Activated T-cell treated with anti-CD3 and anti-CD28 coated beads for 1 hour (primary cell): Measurements from ENCODE around the gene TNFSF4.
"Not testable (repeated sequence)": the region's sequence is repeated elsewhere in the genome, so short reads cannot be mapped to it uniquely, and the experiment has no call there.

Source experiments
- DNase-seq: peaks from one replicate; pipeline ENCODE4 v3.0.0-alpha.2; 2020; ENCODE audit warnings: low read depth

Gene TNFSF4

DNA sequence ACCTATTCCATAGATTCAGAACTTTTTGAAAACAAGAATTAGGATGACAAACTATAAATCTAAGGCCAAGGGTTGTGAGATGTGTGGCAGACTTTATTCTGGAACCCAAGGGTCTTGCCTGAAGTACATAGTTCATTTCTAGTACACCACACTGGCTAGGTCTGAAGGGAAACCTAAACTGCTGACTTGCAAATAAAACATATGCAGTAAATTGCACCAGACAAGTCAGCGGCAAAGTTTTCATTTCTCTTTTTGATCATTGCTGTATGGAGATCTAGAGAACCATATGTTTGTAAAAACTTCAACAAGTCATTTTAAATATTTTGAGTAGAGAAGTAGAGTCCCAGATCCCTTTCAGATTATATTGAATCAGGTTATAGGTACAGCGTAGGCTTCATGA, 43.9 kb downstream of the TNFSF4 start:
- DNase-seq: no peak

- DNase-seq: no peak
These were observed 44.5 kb downstream of the TNFSF4 start for GRCh38 chr1:173162601-173163000.

DNA sequence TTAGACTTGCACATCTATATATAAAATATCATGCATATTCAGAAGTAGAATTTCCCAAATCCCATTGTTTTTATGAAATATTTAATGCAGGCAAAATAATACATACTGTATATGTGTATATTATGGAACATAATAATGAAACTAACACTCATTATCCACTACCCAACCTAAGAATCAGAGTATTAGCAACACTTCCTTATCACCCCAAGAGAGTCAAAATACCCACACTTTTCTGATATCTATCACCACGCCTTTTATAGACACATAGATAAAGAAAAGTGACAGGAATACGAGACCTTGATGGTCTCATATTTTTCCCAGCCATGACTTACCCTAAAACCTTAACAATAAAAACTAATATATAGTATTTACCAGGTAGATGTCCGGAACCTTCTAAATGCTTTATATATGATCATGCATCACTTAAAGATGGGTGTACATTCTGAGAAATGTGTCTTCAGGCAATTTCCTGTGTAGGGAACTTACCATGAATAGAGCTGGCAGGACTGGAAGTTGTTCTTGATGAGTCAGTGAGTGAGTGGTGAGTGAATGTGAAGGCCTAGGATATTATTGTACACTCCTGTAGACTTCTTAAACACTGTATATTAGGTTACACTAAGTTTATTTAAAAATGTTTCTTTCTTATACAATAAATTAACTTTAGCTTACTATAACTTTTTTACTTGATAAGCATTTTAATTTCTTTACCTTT, 45.5 kb downstream of the TNFSF4 start:
- no peak for DNase-seq

DNA sequence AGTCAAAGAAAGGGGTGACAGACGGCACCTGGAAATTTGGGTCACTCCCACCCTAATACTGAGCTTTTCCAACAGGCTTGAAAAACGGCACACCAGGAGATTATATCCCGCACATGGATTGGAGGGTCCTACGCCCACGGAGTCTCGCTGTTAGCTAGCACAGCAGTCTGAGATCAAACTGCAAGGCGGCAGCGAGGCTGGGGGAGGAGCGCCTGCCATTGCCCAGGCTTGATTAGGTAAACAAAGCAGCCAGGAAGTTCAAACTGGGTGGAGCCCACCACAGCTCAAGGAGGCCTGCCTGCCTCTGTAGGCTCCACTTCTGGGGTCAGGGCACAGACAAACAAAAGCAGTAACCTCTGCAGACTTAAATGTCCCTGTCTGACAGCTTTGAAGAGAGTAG, 53.2 kb downstream of the TNFSF4 start:
- not testable (repeated sequence) for DNase-seq

DNA sequence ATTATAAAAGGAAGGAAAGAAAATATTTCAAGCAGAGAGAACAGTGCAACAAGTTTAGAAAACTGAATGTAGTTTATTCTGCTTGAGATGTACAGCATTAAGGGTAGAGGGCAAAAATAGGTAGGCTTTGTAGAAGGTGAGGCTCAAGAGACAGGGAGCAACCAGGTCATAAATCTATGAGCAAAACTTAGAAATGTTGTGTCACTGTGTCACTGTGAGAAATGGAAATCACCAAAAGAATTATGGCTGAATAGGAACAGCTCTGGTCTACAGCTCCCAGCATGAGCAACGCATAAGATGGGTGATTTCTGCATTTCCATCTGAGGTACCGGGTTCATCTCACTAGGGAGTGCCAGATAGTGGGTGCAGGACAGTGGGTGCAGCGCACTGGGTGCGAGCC, 53.6 kb downstream of the TNFSF4 start:
- no peak for DNase-seq

- DNase-seq: no peak
These were observed 54.5 kb downstream of the TNFSF4 start for GRCh38 chr1:173152598-173152997.

DNA sequence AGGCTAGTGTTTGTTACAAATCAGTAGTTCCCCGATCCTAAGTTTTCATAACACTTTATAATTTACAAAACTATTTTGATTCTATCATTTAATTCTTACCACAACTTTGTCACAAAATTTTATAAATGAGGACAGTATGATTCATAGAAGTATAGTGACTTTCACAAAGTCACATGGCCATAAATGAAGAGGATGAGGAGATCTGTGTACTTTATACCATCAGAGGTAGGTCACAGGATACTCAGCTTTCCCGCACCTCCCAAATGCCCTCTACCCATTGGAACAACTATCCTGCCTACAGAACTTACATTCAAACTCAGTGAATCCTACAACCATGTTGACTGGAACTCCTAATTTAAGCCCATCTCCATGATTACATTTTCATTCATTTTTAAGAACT, 56.3 kb downstream of the TNFSF4 start:
- no peak for DNase-seq

DNA sequence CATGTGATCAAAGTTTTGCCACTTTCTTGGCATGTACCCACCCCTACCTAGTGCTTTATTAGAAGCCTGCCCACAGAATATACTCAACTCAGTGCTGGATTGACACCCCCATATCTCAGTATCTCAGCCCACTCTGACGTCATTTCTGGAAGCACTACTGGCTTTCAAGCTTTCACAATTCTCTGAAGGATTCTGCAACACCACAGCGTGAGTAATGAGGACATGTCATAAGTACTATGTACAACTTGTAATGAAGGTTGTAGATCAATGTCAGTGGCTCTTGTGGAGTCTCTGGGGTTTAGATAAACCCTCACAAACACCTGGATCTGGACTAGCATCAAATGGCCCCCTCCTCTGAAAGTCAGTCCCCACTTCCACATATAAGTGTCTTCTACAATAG, 57.2 kb downstream of the TNFSF4 start:
- no peak for DNase-seq

DNA sequence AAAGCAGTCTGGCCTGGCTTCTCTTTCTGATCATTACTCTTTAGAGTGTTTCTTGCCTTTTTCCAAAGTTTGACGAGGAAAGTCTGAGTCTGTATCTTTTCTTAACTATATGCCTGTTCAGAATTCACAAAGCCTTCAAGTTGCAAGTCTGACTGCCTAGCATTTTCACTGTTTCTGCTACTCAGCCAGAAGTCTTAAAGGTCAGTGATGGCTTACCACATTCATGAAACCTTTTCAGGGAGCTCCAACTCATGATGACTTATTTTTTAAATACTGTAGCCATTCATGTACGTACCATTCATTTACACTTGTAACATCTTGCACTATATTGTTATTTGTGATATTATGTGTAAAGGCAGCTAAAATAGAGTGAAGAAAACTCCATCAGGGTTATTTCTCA, 58.2 kb downstream of the TNFSF4 start:
- DNase-seq: no peak

- no peak for DNase-seq
These were observed 58.6 kb downstream of the TNFSF4 start for GRCh38 chr1:173148545-173148944.

DNA sequence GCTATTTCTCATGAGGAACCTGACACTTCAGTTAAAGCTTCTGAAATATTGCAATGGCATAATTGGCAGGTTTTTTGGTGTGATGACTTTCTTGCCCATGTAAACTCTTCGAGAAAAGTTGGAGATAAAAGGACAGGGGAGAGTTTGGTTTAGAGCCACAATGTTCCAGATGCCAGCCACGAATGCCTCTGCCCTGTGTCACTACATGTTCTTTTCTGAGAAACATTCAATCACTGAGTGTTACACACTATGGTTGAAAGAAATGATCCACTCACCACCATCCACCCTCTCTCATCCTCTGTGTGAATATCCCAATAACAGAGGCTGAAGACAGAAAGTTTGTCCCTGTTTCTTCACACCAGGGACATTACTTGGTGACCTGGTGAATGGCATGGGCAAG, 66.4 kb downstream of the TNFSF4 start:
- DNase-seq: no peak

- DNase-seq: no peak
These were observed 67.4 kb downstream of the TNFSF4 start for GRCh38 chr1:173139706-173140105.

DNA sequence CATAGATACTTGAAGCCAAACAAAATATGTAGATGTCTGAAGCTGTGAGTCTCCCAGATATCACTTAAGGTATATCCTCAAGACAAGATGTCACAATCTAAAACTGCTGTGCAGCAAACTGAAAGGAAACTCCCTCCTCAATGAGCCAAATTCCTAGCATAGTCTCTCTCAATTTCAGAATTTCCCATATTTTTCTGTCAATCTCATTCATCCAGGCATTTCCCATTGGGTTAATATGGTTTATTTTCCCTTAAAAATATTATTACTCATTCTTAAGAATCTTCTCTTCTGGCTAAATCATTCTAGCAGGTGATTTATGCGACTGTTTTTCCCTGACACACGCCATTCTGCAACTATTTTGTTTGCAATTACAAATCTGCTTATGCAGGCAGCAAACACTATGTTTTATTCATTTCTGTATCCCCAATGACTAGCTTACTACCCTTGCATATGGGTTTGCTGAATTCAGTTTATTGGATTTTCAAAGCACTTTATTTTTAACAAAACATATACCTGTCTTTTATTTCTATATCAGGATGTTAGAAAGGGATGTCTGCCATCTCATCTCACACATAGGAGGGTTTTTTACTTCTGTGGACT, 69.9 kb downstream of the TNFSF4 start:
- no peak for DNase-seq

DNA sequence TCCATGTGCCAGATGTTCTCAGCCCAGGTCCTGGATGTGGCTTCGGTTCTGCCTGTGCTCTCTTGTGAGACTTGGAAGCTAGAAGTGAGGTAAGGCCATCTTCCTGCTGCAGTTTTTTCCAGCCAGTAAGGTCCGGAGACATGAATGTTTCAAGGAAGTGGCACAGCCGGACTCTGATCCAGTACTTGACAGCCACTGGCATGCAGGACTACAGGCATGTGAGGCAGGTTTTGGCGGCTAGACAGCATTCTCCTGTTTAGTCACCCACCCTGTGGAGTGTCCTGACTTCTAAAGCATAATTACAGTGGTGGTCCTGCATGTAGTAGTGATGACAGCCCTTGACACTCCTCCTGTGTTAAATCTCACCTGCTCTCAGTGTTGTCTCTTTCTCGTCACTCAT, 72.3 kb downstream of the TNFSF4 start:
- no peak for DNase-seq

GRCh38 chr1:173134029-173134428, 73.1 kb downstream of the TNFSF4 start:
- DNase-seq: no peak
